ENCODE data around the gene APC2. TPM values are rescaled to one million over a fixed set of nuclear protein-coding genes. Genes with fewer than 3 reads are reported as not detected.

The APC2 gene
- total RNA-seq, 4 donors from 2014 or later: 0.11 to 1.1 (median 0.23) TPM; not detected in 1

DNA sequence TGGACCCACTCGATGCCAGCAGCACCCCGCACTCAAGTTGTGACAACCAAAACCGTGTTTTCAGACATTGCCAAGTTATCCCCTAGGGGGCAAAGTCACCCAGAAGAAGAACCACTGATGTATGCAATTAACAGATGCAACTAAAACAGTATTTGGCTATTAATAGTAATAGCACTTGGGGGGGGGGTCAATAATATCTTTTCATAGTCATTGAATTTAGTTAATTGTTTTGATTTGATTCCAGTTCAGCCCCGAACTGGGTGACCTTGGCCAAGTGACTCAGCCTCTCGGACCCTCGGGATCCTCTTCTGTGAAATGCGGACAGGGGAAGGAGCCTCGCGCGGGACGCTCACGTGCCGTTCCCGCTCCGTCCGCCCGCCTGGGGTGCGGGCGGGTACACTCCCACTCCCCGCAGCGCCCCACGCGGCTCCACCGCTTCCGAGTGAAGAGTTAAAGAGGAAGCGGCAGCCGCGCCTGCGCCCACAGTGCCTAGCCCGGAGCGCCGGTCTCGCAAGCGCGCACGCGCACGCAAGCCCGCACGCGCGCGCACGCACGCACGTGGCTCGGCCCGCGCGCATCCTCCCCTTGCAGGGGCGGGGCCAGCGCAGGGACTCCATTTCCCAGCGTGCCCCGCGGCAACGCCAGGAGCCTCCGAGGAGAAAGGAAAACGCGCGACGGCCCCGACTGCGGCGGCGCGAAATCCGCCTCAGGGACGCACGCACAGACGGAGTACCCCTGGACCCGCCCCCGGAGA is 43.0 kb upstream of the APC2 start:
- DNase-seq (ENCODE audit: low spot score in 2 of 2): peak; percentile 98 to 100
- 1% methylated on average over 49 to 71 of the region's 72 CpGs for WGBS, 2 donors
- intact Hi-C loops (cut with DNase I; ENCODE audit: low total_unique reads): no loop called here
- H3K4me3 ChIP-seq (ENCODE audit: low read depth, poor library complexity, severe bottlenecking): peak overlapping the region; percentile 23
- TF ChIP-seq, protein P1, sequence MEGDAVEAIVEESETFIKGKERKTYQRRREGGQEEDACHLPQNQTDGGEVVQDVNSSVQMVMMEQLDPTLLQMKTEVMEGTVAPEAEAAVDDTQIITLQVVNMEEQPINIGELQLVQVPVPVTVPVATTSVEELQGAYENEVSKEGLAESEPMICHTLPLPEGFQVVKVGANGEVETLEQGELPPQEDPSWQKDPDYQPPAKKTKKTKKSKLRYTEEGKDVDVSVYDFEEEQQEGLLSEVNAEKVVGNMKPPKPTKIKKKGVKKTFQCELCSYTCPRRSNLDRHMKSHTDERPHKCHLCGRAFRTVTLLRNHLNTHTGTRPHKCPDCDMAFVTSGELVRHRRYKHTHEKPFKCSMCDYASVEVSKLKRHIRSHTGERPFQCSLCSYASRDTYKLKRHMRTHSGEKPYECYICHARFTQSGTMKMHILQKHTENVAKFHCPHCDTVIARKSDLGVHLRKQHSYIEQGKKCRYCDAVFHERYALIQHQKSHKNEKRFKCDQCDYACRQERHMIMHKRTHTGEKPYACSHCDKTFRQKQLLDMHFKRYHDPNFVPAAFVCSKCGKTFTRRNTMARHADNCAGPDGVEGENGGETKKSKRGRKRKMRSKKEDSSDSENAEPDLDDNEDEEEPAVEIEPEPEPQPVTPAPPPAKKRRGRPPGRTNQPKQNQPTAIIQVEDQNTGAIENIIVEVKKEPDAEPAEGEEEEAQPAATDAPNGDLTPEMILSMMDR (IDR thresholded peaks at IDR 0.05): no peak
- TF ChIP-seq POLR2A (IDR thresholded peaks at IDR 0.05): no peak

DNA sequence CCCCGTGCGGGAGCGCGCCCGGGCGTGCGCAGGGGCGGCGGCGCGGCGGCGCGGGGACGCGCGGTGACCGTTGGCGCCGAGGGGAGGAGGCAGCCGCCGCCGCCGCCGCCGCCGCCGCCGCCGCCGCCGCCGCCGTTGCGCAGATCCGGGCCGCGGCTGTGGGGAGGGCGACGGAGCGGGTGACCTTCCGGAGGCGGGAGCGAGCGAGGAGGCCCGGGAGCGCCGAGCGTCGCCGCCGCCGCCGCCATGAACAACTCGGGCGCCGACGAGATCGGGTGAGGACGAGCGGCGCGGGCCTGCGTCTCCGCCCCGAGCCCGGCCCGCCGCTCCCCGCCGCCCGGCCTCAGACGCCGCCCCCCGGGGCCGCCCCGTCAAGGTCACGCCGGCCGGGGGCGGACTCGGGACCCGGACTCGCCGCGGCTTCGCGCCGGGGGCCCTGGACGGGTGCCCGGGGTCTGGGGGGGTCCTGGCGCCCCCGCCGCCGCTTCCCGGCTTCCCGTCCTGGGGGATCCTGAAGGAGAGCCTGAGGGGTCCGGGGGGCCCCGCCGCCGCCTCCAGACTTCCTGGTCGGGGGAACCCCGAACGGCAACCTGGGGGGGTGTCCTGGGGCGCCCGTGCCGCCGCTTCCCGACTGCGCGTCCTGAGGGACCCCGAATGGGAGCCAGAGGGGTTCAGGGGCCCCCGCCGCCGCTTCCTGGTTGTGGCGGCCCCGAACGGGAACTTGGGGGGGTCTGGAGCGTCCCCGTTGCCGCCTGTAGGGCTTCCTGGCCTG is 42.2 kb upstream of the APC2 start, which contains the start of gene DAZAP1:
Gene DAZAP1 (plus strand): TSS at position 59 of the 772 bp plus-strand sequence. CDS start 188 bp downstream, at position 247.
- 0% methylated on average over 76 of the region's 121 CpGs; no CpG with 5 or more reads in 1 of the 2 donors for WGBS, 2 donors
- TF ChIP-seq, protein P1 (IDR thresholded peaks at IDR 0.05): no peak
- TF ChIP-seq POLR2A (IDR thresholded peaks at IDR 0.05): no peak
- DNase-seq (ENCODE audit: low spot score in 2 of 2): no peak
- intact Hi-C loops (cut with DNase I; ENCODE audit: low total_unique reads): no loop called here
- peak within 1 kb of the TSS; percentile 80 for H3K4me3 ChIP-seq (ENCODE audit: low read depth, poor library complexity, severe bottlenecking)

DNA sequence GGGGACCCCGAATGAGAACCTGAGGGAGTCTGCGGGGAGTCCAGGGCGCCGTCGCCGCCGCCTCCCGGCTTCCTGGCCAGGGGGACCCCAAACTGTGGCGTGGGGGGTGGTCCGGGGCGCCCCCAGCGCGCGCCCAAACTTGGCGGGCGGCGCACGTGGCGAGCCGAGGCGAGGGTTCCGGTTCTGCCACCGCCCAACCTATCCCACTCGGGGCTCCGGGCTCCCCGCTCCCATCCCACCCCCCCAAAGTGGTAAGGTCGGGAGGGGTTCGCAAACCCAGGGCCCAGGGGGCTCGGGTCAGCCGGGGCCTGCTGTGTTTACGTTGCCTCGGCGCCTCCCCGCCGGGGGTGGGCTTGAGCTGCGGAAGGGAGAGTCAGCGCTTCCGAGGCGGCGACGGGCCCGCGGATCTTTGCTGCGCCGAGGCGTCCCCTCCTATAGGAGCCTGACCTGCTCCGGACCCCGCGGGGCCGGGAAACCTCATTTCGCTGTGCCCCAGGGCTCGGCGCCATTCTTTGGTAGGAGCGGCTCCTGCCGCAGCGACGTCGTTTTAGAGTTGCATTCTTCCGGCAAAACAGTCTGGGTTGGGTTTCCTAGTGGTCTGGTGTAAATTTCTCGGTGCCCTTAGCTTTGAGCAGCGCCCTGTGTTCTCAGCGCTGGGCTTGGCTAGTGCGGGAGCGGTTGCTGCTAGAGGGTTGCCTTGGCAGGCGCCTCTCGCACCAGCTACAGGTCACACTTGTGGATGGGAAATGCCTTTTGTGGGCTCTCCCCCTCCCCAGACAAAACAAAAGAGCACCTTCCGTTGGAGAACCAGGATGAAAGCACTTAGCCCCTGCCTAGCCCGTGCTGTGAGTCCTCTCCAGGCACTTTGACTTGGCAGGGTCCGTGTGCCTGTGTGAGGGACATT is 41.4 kb upstream of the APC2 start:
- 0 to 1% methylated on average over 39 to 55 of the region's 69 CpGs for WGBS, 2 donors
- intact Hi-C loops (cut with DNase I; ENCODE audit: low total_unique reads): no loop called here
- no peak for DNase-seq (ENCODE audit: low spot score in 2 of 2)

DNA sequence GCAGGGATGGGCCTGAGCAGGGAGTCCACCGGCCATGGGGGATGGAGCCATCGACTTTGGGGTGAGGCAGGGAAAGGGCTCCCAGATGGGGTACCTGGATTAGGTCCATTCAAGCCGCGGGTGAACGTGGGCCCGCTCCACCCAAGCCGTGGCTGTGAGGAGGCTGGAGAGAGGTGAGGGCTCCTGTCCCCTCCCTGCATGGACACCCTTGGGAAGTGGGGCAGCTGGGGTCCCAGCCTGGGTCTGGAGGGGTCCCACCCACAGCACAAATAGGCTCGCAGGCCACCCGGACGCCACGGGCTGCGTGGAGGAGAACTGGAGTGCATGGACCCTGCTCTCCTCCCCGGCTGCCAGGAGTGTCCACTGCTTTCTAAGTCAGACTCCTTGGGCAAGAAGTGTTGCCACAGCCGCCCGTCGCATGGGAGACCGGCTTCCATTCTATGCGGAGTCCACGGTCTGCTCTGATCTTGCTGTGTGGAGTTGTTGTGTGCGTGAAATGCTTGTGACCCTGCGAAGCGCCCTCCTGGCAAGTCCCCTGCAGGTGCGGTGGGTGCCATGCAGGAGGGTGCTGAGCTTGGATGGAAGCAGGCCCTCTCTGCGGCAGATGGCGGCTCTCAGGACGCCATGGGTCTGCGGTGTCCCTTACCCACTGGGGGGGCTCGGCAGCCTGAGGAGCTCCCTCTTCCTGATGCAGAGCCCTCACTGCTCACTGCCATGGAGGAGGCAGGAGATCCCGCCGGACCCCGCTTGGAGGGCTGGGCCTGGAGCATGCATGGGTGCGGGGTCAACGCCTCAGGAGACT is 40.5 kb upstream of the APC2 start:
- no peak for DNase-seq (ENCODE audit: low spot score in 2 of 2)

More for the DNA sequence above, 41.4 kb upstream of the APC2 start:
- TF ChIP-seq POLR2A (IDR thresholded peaks at IDR 0.05): no peak
- TF ChIP-seq, protein P1 (IDR thresholded peaks at IDR 0.05): no peak
- H3K4me3 ChIP-seq (ENCODE audit: low read depth, poor library complexity, severe bottlenecking): peak overlapping the region; percentile 80

More for the DNA sequence above, 40.5 kb upstream of the APC2 start:
- peak overlapping the region; percentile 80 for H3K4me3 ChIP-seq (ENCODE audit: low read depth, poor library complexity, severe bottlenecking)
- TF ChIP-seq, protein P1 (IDR thresholded peaks at IDR 0.05): no peak
- TF ChIP-seq POLR2A (IDR thresholded peaks at IDR 0.05): no peak
- intact Hi-C loops (cut with DNase I; ENCODE audit: low total_unique reads): no loop called here
- whole genome bisulfite sequencing, 2 donors: 43 to 46% methylated on average over 21 to 27 of the region's 33 CpGs

Measured in lower leg skin (tissue), 4 donors.